OCI-LY3 (cell line): Measurements from ENCODE around the gene TMEM54.

Experiments used
- EZH2phosphoT487 ChIP-seq: fragments of 200-600 bp; shearing (Covaris generic); IDR thresholded peaks from 2 replicates; pipeline ENCODE4 v1.6.1; 2018; ENCODE audit warnings: antibody characterized with exemption, mixed run types, low read depth
- TF ChIP-seq, protein P1 (sequence below): fragments of 200-600, 300-600 bp; sonication (generic); IDR thresholded peaks from 2 replicates; pipeline ENCODE4 v1.5.1; 2014; ENCODE audit warnings: antibody characterized with exemption, low read length, low read depth

DNA sequence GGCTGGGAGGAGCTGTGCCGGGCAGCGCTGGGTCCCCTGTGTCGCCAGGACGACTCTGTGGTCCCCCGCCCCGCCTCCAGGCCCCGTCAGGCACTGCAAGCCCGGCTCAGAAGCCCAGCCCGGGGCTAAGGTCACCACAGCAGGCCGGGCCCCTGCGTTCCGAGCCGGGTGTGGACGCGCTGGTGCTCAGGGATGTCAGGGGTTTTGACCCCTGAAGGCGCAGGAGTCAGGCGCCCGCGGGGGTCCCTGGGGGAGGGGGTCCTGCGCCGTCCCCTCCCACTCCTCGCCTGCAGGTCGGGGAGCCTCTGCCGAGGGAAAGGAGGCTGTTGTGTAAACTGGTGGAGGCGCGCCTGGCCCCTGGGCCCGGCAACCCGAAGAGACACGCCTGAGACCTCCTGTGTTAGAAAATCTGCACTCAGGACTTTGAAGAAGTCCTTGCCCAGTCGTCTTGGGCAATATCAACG is 23.7 kb upstream of the TMEM54 start:
- TF ChIP-seq, protein P1, sequence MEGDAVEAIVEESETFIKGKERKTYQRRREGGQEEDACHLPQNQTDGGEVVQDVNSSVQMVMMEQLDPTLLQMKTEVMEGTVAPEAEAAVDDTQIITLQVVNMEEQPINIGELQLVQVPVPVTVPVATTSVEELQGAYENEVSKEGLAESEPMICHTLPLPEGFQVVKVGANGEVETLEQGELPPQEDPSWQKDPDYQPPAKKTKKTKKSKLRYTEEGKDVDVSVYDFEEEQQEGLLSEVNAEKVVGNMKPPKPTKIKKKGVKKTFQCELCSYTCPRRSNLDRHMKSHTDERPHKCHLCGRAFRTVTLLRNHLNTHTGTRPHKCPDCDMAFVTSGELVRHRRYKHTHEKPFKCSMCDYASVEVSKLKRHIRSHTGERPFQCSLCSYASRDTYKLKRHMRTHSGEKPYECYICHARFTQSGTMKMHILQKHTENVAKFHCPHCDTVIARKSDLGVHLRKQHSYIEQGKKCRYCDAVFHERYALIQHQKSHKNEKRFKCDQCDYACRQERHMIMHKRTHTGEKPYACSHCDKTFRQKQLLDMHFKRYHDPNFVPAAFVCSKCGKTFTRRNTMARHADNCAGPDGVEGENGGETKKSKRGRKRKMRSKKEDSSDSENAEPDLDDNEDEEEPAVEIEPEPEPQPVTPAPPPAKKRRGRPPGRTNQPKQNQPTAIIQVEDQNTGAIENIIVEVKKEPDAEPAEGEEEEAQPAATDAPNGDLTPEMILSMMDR, result no peak
- no peak for TF ChIP-seq EZH2phosphoT487
